ENCODE results near the gene DMRTC1B.
"Not testable (repeated sequence)": the region's sequence is repeated elsewhere in the genome, so short reads cannot be mapped to it uniquely, and the experiment has no call there.

GRCh38 chrX:72783365-72783936 lies 6.8 kb downstream of the DMRTC1B start:
- TF ChIP-seq, protein P1, sequence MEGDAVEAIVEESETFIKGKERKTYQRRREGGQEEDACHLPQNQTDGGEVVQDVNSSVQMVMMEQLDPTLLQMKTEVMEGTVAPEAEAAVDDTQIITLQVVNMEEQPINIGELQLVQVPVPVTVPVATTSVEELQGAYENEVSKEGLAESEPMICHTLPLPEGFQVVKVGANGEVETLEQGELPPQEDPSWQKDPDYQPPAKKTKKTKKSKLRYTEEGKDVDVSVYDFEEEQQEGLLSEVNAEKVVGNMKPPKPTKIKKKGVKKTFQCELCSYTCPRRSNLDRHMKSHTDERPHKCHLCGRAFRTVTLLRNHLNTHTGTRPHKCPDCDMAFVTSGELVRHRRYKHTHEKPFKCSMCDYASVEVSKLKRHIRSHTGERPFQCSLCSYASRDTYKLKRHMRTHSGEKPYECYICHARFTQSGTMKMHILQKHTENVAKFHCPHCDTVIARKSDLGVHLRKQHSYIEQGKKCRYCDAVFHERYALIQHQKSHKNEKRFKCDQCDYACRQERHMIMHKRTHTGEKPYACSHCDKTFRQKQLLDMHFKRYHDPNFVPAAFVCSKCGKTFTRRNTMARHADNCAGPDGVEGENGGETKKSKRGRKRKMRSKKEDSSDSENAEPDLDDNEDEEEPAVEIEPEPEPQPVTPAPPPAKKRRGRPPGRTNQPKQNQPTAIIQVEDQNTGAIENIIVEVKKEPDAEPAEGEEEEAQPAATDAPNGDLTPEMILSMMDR (conservative IDR thresholded peaks at IDR 0.05) = not testable (repeated sequence)
- not testable (repeated sequence) for TF ChIP-seq EZH2 (IDR thresholded peaks at IDR 0.05; ENCODE audit: low read depth)
